HepG2 (cell line): ENCODE measurements around the gene FERMT2. TPM values are rescaled to one million over a fixed set of nuclear protein-coding genes. Genes with fewer than 3 reads are reported as not detected.

Experiments used
- EED ChIP-seq: sonication (generic); formaldehyde crosslinking; IDR thresholded peaks from 2 replicates; pipeline ENCODE4 v1.5.0; 2020; ENCODE audit warnings: mild to moderate bottlenecking, missing genetic modification reagents
- FOXO1 ChIP-seq: sonication (generic); formaldehyde crosslinking; IDR thresholded peaks from 2 replicates; pipeline ENCODE4 v1.4.0; 2020; ENCODE audit warnings: missing genetic modification reagents
- HHEX ChIP-seq: IDR thresholded peaks from 2 replicates; pipeline ENCODE4 v1.6.1; 2016; ENCODE audit warnings: control low read depth
- HMG20B ChIP-seq: conservative IDR thresholded peaks from 2 replicates; pipeline ENCODE4 v1.6.1; 2016; ENCODE audit warnings: missing genetic modification reagents, missing compliant biosample characterization
- IKZF1 ChIP-seq: fragments of 450-650 bp; IDR thresholded peaks from 2 replicates; pipeline ENCODE4 v1.7.1; 2016
- RXRB ChIP-seq: IDR thresholded peaks from 2 replicates; pipeline ENCODE4 v1.6.1; 2016; ENCODE audit warnings: borderline replicate concordance, missing genetic modification reagents, missing compliant biosample characterization
- SOX13 ChIP-seq, 3 experiments: fragments of 450-650 bp in 1 of 3; sonication (generic) in 1 of 3; formaldehyde crosslinking in 1 of 3; IDR thresholded peaks in 2 of 3; conservative IDR thresholded peaks in 1 of 3; 2 replicates each; pipeline versions ENCODE4 v1.5.0 to v1.6.1; 2016 to 2020; ENCODE audit warnings: antibody characterized with exemption in 1 of 3, mild to moderate bottlenecking in 1 of 3, missing compliant biosample characterization in 1 of 3, missing genetic modification reagents in 1 of 3, moderate library complexity in 1 of 3
- ZNF33A ChIP-seq: sonication (generic); formaldehyde crosslinking; IDR thresholded peaks from 2 replicates; pipeline ENCODE4 v1.5.1; 2020; ENCODE audit warnings: missing genetic modification reagents, mild to moderate bottlenecking, moderate library complexity, borderline replicate concordance
- ZNF577 ChIP-seq: sonication (generic); formaldehyde crosslinking; IDR thresholded peaks from 2 replicates; pipeline ENCODE4 v1.4.0; 2020; ENCODE audit warnings: mild to moderate bottlenecking, low read depth, missing genetic modification reagents, borderline replicate concordance
- polyA plus RNA-seq, 8 experiments: library from polyadenylated mRNA; depleted of rRNA in 3 of 8; stranded (reverse) in 7 of 8; unstranded in 1 of 8; fragments of >200 nt; fragmentation: Illumina TruSeq in 4 of 8; extraction: Trizol in 4 of 8; gene quantifications; 2 replicates each; pipeline versions ENCODE4 v1.2.1 to v1.2.3, GENCODE V29; 2011 to 2016; ENCODE audit warnings: low read depth in 4 of 8, missing spikeins in 1 of 8, mixed read lengths in 1 of 8; ENCODE audit not compliant: insufficient read depth in 1 of 8
- total RNA-seq, 5 experiments: library from RNA; depleted of rRNA; stranded (reverse); fragments of >200 nt; fragmentation: Illumina TruSeq; extraction: Trizol; gene quantifications; 2 replicates each; pipeline ENCODE4 v1.2.3, GENCODE V29; 2016; ENCODE audit warnings: low read depth in 1 of 5
- TF ChIP-seq, protein P1 (sequence below): sonication (generic); formaldehyde crosslinking; IDR thresholded peaks from 2 replicates; pipeline ENCODE4 v1.5.1; 2020; ENCODE audit warnings: mild to moderate bottlenecking, missing genetic modification reagents, borderline replicate concordance
- TF ChIP-seq, protein P2 (sequence below): sonication (generic); formaldehyde crosslinking; IDR thresholded peaks from 2 replicates; pipeline ENCODE4 v1.4.0; 2020; ENCODE audit warnings: mild to moderate bottlenecking, missing genetic modification reagents

The FERMT2 gene
- total and polyA plus RNA-seq, 2 of the 13 experiments (the other 11 are each of a cell fraction or from before 2014, with no cell fraction given): 36.2 to 60.4 TPM

DNA sequence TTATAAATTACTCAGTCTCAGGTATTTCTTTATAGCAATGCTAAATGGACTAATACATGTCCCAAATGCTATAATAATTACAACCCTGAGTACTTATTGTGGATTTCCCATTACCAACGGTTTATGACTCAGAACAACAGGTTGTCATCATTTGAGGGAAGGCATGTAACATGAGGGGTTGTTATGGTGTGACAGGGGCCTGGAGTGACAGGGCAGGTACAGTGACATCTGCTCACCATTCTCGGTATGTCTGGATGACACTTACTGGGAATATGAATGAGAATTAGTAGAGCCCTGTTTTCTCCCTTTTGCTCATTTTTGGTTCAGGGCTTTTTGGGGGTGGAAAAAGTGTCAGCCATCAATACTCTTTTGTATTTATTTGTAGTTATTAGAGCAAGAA is 36.2 kb upstream of the FERMT2 start (continued):
- TF ChIP-seq, protein P1, sequence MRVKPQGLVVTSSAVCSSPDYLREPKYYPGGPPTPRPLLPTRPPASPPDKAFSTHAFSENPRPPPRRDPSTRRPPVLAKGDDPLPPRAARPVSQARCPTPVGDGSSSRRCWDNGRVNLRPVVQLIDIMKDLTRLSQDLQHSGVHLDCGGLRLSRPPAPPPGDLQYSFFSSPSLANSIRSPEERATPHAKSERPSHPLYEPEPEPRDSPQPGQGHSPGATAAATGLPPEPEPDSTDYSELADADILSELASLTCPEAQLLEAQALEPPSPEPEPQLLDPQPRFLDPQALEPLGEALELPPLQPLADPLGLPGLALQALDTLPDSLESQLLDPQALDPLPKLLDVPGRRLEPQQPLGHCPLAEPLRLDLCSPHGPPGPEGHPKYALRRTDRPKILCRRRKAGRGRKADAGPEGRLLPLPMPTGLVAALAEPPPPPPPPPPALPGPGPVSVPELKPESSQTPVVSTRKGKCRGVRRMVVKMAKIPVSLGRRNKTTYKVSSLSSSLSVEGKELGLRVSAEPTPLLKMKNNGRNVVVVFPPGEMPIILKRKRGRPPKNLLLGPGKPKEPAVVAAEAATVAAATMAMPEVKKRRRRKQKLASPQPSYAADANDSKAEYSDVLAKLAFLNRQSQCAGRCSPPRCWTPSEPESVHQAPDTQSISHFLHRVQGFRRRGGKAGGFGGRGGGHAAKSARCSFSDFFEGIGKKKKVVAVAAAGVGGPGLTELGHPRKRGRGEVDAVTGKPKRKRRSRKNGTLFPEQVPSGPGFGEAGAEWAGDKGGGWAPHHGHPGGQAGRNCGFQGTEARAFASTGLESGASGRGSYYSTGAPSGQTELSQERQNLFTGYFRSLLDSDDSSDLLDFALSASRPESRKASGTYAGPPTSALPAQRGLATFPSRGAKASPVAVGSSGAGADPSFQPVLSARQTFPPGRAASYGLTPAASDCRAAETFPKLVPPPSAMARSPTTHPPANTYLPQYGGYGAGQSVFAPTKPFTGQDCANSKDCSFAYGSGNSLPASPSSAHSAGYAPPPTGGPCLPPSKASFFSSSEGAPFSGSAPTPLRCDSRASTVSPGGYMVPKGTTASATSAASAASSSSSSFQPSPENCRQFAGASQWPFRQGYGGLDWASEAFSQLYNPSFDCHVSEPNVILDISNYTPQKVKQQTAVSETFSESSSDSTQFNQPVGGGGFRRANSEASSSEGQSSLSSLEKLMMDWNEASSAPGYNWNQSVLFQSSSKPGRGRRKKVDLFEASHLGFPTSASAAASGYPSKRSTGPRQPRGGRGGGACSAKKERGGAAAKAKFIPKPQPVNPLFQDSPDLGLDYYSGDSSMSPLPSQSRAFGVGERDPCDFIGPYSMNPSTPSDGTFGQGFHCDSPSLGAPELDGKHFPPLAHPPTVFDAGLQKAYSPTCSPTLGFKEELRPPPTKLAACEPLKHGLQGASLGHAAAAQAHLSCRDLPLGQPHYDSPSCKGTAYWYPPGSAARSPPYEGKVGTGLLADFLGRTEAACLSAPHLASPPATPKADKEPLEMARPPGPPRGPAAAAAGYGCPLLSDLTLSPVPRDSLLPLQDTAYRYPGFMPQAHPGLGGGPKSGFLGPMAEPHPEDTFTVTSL (CRISPR knock-in tag): no peak
- no peak for TF ChIP-seq HHEX (CRISPR knock-in tag)
- TF ChIP-seq FOXO1 (CRISPR knock-in tag): no peak
- no peak for TF ChIP-seq ZNF33A (CRISPR knock-in tag)
- no peak for TF ChIP-seq SOX13 (IDR thresholded peaks at IDR 0.05)
- no peak for TF ChIP-seq SOX13 (CRISPR knock-in tag; conservative IDR thresholded peaks at IDR 0.05 in 1 of 2, IDR thresholded peaks at IDR 0.05 in 1 of 2)
- TF ChIP-seq, protein P2, sequence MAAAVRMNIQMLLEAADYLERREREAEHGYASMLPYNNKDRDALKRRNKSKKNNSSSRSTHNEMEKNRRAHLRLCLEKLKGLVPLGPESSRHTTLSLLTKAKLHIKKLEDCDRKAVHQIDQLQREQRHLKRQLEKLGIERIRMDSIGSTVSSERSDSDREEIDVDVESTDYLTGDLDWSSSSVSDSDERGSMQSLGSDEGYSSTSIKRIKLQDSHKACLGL (CRISPR knock-in tag): no peak
- no peak for TF ChIP-seq ZNF577 (CRISPR knock-in tag)
- no peak for TF ChIP-seq HMG20B (CRISPR knock-in tag)
- no peak for TF ChIP-seq IKZF1
- TF ChIP-seq RXRB (CRISPR knock-in tag): no peak
- TF ChIP-seq EED (CRISPR knock-in tag): no peak
